Measurements from ENCODE around the gene FDX1. TPM values are rescaled to one million over a fixed set of nuclear protein-coding genes. Genes with fewer than 3 reads are reported as not detected.

FDX1 gene
- polyA plus RNA-seq, 1 donor = 17.7 TPM

GRCh38 chr11:110430267-110431050, 711 bp downstream of the FDX1 start:
- DNase-seq = peak; percentile 27

DNA sequence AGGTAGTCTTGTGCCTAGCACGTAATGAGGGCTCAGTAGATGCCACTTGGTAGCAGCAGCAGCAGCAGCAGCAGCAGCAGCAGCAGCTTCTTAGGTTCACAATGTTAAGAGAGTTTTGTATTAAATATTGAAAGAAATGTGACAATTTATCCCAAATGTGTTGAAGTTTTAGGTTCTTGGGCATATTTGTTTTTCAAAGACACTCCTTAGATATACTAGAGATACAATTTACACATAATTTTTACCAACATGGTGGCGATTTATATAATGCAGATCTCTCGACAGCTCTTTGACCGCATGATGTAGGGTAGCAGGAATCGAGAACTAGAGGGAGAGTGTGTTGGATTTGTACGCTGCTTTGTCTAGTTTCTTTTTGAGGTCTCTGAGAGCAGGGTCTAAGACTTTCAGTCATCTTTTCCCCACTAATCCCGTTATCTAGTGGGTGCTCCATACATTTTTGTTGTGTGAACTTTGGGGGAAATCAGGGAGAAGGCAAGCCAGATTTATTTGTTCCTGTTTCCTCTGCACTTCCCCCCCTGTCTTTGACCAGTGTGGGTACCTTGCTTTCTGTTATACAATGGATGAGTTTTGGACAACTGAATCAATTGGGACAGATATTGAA, 1.4 kb downstream of the FDX1 start:
- DNase-seq = no peak

DNA sequence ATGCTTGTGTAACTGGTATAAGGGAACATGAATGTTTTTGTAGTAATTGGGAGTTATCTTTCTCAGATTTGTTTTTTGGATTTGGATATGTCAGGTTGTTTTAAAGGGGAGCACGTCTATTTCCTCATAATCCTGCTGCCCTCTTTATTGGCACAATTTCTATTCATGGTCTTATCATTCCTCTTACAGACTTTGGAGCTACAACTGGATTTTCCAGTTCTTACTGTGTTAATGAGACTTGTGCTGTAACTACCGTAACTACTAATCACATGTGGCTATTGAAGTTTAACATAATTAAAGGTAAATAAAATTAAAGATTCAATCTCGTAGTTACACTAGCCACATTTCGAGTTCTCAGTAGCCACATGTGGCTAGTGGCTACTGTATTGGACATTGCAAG, 1.9 kb downstream of the FDX1 start:
- no peak for DNase-seq

DNA sequence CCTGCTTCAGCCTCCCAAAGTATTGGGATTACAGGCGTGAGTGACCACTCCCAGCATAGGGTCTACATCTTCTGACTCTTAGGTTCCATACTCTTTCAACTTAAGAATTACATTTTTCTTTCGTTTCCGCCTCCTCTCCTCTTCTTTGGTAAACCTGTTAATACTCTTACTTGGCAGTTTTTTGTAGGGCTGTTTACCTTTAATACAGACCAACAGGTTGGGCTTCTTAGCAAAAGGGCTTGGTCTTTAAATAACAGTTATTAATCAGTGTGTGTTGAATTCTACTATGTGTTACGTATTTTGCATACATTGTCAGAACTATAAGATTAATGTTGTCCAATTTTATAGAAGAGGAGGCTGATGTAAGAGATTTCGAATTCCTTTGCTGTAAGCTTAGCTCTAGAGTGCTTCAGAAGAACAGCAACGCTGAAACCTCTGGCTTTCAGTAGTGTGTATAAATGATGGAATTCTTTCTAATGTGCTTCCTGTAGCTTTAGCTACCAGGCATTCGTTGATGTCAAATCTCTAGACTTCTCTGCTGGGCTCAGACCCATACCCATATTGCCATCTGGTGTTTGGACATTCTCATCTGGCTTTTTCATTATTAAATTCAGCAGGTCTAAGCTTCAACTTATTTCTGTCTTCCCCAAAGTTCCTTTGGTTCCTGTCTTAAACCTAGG, 3.1 kb downstream of the FDX1 start:
- no peak for DNase-seq

DNA sequence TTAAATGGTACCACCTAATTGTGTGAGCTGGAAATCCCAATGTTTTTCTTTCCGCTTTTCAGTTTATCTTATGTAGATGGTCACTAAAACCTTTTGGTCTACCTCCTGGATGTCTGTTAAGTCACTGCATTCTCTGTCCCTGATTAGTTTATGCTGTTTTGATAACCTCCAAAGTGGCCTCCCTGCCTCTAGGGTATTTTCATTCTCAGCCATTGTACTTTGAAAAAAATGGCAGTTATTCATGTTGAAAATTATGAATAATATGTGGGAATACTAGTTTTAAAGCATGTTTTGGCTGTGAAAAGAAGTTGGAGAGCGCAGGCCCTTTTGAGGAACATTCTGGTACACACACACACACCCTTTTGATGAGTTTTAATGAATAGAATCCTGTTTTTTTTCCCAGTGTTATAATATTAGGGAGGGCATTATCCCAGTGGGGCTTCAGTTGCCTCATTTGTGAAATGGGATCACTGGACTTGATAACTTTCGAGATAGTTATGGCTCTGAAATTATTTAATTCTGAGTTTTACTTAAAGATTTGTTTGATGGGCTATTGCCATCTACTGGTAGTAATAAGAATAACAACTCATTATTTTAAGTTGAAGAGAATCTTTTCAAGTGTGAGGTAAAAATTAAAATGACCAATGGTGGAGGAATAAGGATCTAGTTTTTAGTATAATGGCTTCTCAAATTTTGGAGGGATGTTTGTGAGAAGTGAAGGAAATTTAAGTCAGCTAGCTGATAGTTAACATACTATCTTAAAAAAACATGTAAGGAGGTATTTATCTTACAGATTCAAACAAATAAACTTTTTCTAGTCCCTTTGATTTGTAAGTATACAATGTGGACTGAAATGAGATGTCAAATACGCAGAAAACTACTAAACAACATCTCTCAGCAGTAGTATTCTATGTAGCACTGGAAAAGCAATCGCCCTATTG, 3.9 kb downstream of the FDX1 start:
- DNase-seq = peak; percentile 42

- no peak for DNase-seq
These were observed 5.4 kb downstream of the FDX1 start for GRCh38 chr11:110434952-110435779.

GRCh38 chr11:110435780-110436717, 6.3 kb downstream of the FDX1 start:
- no peak for DNase-seq

DNA sequence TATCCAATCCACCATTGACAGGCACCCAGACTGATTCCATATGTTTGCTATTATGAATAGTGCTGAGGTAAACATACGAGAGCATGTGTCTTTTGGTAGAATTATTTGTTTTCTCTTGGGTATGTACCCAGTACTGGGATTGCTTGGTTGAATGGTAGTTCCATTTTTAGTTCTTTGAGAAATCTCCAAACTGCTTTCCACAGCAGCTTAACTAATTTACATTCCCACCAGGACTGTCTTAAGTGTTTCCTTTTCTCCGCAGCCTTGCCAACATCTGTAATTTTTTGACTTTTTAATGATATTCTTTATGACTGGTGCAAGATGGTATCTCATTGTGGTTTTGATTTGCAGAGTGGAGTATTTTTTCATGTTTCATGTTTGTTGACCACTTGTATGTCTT, 8.3 kb downstream of the FDX1 start:
- no peak for DNase-seq

DNA sequence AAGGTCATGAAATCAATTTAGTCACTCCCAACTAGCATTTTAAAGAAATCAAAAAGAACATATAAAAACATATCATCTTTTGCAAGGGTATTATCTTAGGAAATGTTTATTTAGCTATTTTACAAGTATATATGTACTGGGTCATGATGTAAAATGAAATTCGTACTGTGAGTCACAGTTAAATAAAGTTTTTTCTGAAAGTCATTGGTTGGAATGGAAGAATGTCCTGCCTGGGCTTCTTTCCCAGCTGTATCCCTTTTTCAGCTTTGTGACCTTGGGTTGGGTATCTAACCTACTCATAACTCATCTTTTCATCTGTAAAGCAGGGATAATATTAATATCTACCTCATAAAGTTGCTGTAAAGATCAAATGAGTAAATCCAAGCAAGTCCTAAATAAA, 15.7 kb downstream of the FDX1 start:
- DNase-seq = no peak

GRCh38 chr11:110446061-110446460, 16.3 kb downstream of the FDX1 start:
- DNase-seq = no peak

- DNase-seq = no peak
These were observed 16.8 kb downstream of the FDX1 start for GRCh38 chr11:110446594-110446993.

GRCh38 chr11:110447343-110447742, 17.6 kb downstream of the FDX1 start:
- DNase-seq = no peak

- DNase-seq = no peak
These were observed 18.4 kb downstream of the FDX1 start for GRCh38 chr11:110447897-110448745.

- no peak for DNase-seq
These were observed 20.5 kb downstream of the FDX1 start for GRCh38 chr11:110450246-110450645.

GRCh38 chr11:110452720-110453119, 23.0 kb downstream of the FDX1 start:
- no peak for DNase-seq

DNA sequence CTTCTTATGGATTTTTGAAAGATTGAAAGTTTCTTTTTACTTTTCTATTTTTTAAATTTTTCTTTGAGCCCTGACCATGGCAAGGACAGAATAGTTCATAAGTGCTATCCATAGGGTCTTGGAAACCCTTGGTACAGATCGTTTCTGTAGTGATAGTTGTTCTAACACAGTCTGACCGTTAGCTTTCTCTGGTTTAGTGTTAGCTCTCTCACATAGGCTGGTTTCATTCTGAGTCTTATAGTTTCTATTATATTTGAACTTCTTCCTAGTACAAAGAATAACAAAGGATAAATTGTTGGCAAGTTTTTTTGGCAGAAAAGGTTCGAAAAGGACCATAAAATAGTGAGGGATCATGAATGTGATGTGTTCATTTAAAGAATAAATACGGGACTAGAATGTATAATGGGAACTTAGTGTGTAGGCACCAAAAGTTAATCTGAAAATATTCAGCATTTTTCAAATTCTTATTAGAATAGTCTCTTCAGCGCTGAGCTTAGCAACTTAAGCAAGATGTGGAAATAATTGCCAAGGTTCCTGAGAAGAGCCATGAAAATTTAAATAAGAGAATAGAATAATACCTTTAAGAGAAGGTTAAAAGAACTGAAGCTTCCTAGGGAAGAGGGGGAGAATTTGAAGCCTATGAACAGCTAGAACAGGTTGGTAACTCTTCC, 24.1 kb downstream of the FDX1 start:
- DNase-seq = no peak

GRCh38 chr11:110454609-110455008, 24.9 kb downstream of the FDX1 start:
- no peak for DNase-seq

GRCh38 chr11:110455718-110456117, 26.0 kb downstream of the FDX1 start:
- no peak for DNase-seq

All from left kidney (tissue), 2 donors.